ENCODE data around the gene PLPPR1.
"Not testable (repeated sequence)": the region's sequence is repeated elsewhere in the genome, so short reads cannot be mapped to it uniquely, and the experiment has no call there.

DNA sequence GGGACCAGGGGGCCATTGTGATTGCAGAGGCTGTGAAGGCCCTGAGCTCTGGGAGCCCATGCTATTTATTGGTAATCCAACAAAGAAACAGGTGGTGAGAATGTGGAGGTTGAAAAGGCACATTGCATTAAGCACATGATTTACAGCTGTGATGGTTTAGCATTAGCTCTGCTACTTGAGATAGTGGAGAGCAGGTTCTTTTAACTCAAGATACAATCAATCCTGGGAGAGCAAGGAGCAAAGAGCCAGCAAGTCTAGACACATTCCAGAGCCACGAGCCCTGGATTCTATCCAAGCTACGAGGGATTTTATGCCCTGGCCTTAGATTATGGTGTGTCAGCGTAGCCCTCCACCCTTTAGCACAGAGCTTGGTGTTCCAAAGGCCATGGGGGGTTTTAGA lies 98.8 kb downstream of the PLPPR1 start:
- not testable (repeated sequence) for TF ChIP-seq POLR2A, CTCF (IDR thresholded peaks at IDR 0.05)

Data from gastroesophageal sphincter (tissue), 3 donors.